DOHH2 (cell line): Measurements from ENCODE around the gene IL20.

Experiments
- H3F3A ChIP-seq: fragments of 200-600 bp; sonication (generic), shearing (Covaris generic); 2 replicates; pipeline ENCODE4 v1.6.0; 2016; ENCODE audit warnings: antibody characterized with exemption, mild to moderate bottlenecking; ENCODE audit not compliant: control insufficient read depth, insufficient read depth
- H3K27ac ChIP-seq: fragments of 200-600 bp; sonication (generic); 2 replicates; pipeline ENCODE4 v1.5.1; 2014; ENCODE audit warnings: low read depth, mild to moderate bottlenecking, low read length, moderate library complexity
- H3K27me3 ChIP-seq: fragments of 200-600 bp; sonication (generic); 2 replicates; pipeline ENCODE4 v1.6.1; 2014; ENCODE audit warnings: mild to moderate bottlenecking, low read length, mixed read lengths; ENCODE audit not compliant: control insufficient read depth
- H3K36me3 ChIP-seq: fragments of 200-600 bp; sonication (generic); 2 replicates; pipeline ENCODE4 v1.6.1; 2014; ENCODE audit warnings: mild to moderate bottlenecking, low read length, moderate library complexity, mixed read lengths; ENCODE audit not compliant: control insufficient read depth
- H3K4me1 ChIP-seq: fragments of 200-600 bp; sonication (generic); 2 replicates; pipeline ENCODE4 v1.6.1; 2014; ENCODE audit warnings: mild to moderate bottlenecking, low read length, mixed read lengths; ENCODE audit not compliant: control insufficient read depth
- H3K4me2 ChIP-seq: fragments of 200-600 bp; sonication (generic); 2 replicates; pipeline ENCODE4 v1.6.0; 2014; ENCODE audit warnings: mild to moderate bottlenecking, low read length, moderate library complexity
- H3K4me3 ChIP-seq: fragments of 200-600 bp; sonication (generic); 2 replicates; pipeline ENCODE4 v1.5.1; 2014; ENCODE audit warnings: mild to moderate bottlenecking, low read length, mixed read lengths
- H3K79me2 ChIP-seq: fragments of 200-600 bp; sonication (generic); 2 replicates; pipeline ENCODE4 v1.6.1; 2014; ENCODE audit warnings: mild to moderate bottlenecking, low read length, mixed read lengths; ENCODE audit not compliant: control insufficient read depth
- H3K9me2 ChIP-seq: fragments of 200-600 bp; sonication (generic); replicated peaks from 2 replicates; pipeline ENCODE4 v1.6.1; 2014; ENCODE audit warnings: mild to moderate bottlenecking, low read length, mixed read lengths; ENCODE audit not compliant: control insufficient read depth
- H3K9me3 ChIP-seq: fragments of 200-600 bp; sonication (generic); 2 replicates; pipeline ENCODE4 v1.6.1; 2014; ENCODE audit warnings: antibody characterized with exemption, low read length, mixed read lengths; ENCODE audit not compliant: control insufficient read depth, insufficient read depth
- H4K20me1 ChIP-seq: fragments of 200-600 bp; sonication (generic); 2 replicates; pipeline ENCODE4 v1.6.0; 2014; ENCODE audit warnings: low read depth, mild to moderate bottlenecking, antibody characterized with exemption, low read length, moderate library complexity; ENCODE audit not compliant: control insufficient read depth, insufficient read depth
- CTCF ChIP-seq: fragments of 200-600 bp; sonication (generic); IDR thresholded peaks from one replicate; pipeline ENCODE4 v1.5.1; 2014; ENCODE audit warnings: antibody characterized with exemption, mild to moderate bottlenecking, low read depth, low read length; ENCODE audit not compliant: poor library complexity, severe bottlenecking
- EZH2phosphoT487 ChIP-seq: fragments of 200-600 bp; sonication (generic); IDR thresholded peaks from 2 replicates; pipeline ENCODE4 v1.6.1; 2017; ENCODE audit warnings: borderline replicate concordance, mild to moderate bottlenecking, antibody characterized with exemption, low read length, moderate library complexity, mixed read lengths

Gene IL20

DNA sequence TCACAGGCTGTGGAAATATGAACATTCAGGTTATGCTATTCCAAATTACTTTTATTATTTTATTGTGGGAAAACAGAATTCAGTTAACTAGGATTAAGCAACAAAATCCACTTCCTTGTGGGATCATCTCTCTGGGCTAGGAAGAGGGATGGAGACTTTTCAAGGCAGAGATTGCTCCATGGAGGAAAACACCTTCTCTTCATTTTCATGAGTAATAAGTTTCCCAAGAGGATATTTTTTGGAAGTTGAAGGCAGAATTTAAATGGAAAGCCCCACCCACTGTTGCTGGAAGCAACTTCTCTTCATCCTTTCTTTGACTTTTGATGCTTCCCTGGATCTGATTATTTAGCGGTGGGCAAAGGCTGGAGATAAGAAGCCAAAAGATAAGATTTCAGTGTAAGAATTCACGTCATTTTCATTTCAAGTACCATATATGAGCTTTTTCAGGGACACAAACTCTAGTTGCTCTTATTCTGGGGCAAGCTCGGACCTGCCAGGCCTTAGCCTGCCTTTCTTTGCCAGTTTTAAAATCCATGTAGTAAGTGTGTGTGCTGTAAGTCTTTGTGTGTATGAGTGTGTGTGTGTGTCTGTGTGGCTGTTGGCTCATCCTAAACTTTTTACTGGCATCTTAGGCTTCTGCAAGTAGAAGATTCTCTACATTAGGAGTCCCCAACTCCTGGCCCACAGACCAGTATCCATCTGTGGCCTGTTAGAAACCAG is 20.1 kb downstream of the IL20 start:
- H3K9me2 ChIP-seq = no peaks in the 10 kb centered on the region
- H3F3A ChIP-seq = no peaks in the 10 kb centered on the region
- TF ChIP-seq CTCF = no peak
- TF ChIP-seq EZH2phosphoT487 = no peak
- H4K20me1 ChIP-seq = no peaks in the 10 kb centered on the region
- no peaks in the 10 kb centered on the region for H3K9me3 ChIP-seq
- H3K36me3 ChIP-seq = no peaks in the 10 kb centered on the region
- no peaks in the 10 kb centered on the region for H3K79me2 ChIP-seq
- H3K4me3 ChIP-seq = no peak overlapping the region
- peaks cover 3% of the 10 kb centered on the region for H3K4me1 ChIP-seq
- H3K27ac ChIP-seq = no peak overlapping the region
- H3K4me2 ChIP-seq = no peak overlapping the region
- H3K27me3 ChIP-seq = peaks cover 25% of the 10 kb centered on the region

DNA sequence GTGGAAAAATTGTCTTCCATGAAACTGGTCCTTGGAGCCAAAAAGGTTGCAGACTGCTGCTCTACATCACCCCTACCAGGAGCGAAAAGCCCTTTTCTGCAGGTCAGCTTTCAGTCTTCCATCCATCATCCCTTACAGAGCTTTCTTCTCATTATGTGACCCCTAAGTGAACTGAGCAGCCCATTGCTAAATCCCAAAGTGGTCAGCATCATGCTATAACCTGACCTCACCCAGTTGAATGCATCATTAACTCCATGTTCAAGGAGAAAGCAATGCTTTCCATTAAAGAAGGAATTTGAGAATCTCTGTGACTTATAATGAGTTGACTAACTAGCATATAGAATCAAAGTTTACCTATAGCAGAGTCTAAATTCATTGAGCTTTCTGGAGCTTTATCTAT is 21.4 kb downstream of the IL20 start:
- Histone ChIP-seq H3K9me3 (no peaks in the 10 kb centered on the region), H3K79me2 (no peaks in the 10 kb centered on the region), H3K4me3 (no peak overlapping the region), H3K27ac (no peak overlapping the region), H3K27me3 (peaks cover 29% of the 10 kb centered on the region), H3K4me2 (no peak overlapping the region), H4K20me1 (no peaks in the 10 kb centered on the region), H3F3A (no peaks in the 10 kb centered on the region), H3K36me3 (no peaks in the 10 kb centered on the region), H3K4me1 (peaks cover 10% of the 10 kb centered on the region), H3K9me2 (no peaks in the 10 kb centered on the region)
- TF ChIP-seq CTCF (no peak), EZH2phosphoT487 (no peak)

DNA sequence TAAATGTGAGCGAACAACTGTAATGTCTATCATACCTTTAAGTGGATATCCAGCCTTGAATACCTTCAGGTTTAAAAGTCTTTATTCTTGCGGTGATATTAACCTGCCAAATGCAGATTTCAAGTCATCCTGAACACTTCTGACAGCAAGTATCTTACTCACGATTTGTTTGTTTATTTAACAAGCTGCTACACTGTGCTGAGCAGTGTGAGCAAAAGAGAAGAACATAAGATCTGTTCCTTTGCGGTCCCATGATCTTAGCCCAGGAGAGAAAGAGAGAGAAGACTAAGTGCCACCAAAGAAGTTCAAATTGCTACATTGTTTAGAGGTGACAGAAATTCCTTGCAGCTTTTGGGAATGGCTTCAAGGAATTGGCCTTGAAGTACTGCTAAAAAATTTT is 22.3 kb downstream of the IL20 start:
- no peak overlapping the region for H3K27ac ChIP-seq
- no peaks in the 10 kb centered on the region for H4K20me1 ChIP-seq
- no peaks in the 10 kb centered on the region for H3K9me2 ChIP-seq
- H3K36me3 ChIP-seq = no peaks in the 10 kb centered on the region
- H3K9me3 ChIP-seq = no peaks in the 10 kb centered on the region
- no peaks in the 10 kb centered on the region for H3F3A ChIP-seq
- H3K4me3 ChIP-seq = no peak overlapping the region
- TF ChIP-seq EZH2phosphoT487 (no peak), CTCF (no peak)
- no peak overlapping the region for H3K4me2 ChIP-seq
- no peaks in the 10 kb centered on the region for H3K79me2 ChIP-seq
- peaks cover 10% of the 10 kb centered on the region for H3K4me1 ChIP-seq
- peaks cover 32% of the 10 kb centered on the region for H3K27me3 ChIP-seq
